NCI-H2171 (cell line): ENCODE data around the gene FOXA1.

Source experiments
- DNase-seq: peaks from one replicate; lab custom pipeline; 2025; lab: John Stamatoyannopoulos, UW

FOXA1 gene

DNA sequence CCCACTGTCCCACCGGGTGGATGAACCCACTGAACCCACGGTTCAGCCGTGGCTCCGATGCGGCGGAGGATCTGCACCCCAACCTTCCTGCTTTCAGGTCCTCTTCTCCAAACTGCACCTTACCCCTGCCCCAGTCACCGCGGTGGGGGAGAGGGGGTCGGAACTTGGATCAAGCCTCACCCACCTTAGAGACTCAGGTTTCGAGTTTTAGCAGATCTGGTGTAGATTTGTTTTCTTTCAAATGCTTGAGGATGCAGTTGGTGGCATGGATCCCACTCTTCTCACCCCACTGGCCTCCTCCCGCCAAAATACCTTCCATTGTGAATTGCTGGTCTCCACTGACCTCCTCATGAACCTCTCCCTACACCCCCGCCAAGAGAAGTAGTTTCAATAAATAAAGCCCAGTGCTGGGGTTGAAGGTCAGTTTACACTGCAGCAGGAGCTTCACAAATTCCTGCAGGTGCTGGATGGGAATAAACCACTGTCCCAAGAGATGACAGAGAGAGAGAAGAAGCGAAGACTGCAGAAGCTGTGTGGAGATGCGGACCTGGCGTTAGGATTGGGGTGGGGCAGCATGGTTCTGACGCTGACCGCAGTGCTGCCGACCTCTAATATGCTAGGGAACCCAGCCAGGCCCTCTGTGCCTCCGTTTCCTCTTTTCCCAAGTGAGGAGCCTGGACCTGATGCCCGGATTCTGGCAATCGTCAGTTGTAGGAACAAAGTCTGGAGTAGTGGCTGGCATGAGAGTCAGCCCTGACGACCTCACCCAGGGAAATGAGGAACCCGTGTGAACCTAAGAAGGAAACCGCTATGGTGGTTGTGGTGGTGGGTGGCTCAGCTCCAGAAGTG is 7.8 kb upstream of the FOXA1 start:
- DNase-seq = no peak

DNA sequence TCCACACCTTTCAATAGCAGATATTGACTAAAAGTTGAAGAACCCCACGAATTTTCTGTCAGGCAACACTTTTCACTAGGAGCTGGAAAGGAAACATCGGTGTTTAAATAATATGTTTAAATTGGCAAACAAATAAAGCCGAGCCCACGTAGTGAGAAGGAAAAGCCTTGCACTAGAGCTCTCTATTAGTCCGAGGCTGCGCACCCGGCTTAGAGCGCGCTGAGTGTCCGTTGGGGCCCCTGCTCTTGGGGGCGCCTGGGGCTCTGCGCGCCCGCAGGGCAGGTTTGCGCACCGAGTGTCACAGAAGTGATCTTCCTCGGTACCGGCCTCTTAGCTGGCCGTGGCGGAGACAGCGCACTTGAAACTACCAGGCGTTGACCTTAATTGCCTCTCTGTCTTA is 6.8 kb upstream of the FOXA1 start:
- DNase-seq = no peak

DNA sequence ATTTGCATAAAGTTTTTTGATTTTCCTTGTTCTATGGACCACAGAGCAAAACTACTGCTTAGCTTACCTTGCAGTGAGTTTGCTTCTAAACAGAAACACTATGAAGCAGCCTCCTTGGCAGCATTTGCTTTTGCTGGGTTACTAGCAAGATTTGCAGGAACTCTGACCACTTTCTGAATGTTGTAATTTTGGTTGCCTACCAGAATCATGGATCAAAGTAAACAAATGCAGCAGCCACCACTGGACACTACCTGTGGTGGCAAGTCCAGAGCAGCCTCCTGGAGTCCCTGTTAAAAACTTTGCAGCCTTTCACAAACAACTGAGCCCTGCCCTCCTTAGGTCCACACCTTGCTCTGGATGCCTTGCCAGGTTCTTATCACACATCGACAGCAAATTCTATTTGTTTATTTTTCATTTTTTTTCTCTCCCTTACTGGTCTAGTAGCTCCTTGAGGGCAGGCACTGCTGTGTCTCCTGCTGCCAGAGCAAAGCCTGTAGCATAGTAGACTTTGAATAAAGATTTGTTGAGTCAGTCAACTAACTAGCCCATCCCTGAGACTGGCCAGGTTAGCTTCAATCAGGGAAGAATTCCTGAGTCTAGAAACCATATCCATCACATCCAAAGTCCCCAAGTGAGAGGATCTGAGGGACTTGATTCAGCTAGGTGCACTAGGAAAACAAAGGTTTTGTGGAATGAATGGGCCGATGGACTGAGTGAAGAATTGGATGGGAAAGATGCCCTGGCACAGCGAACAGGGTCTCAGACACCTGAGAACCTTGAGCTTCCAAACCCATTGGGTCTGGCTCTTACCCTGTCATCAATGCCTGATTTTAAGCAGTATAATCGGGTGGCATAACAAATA is 6.1 kb upstream of the FOXA1 start:
- DNase-seq = no peak

DNA sequence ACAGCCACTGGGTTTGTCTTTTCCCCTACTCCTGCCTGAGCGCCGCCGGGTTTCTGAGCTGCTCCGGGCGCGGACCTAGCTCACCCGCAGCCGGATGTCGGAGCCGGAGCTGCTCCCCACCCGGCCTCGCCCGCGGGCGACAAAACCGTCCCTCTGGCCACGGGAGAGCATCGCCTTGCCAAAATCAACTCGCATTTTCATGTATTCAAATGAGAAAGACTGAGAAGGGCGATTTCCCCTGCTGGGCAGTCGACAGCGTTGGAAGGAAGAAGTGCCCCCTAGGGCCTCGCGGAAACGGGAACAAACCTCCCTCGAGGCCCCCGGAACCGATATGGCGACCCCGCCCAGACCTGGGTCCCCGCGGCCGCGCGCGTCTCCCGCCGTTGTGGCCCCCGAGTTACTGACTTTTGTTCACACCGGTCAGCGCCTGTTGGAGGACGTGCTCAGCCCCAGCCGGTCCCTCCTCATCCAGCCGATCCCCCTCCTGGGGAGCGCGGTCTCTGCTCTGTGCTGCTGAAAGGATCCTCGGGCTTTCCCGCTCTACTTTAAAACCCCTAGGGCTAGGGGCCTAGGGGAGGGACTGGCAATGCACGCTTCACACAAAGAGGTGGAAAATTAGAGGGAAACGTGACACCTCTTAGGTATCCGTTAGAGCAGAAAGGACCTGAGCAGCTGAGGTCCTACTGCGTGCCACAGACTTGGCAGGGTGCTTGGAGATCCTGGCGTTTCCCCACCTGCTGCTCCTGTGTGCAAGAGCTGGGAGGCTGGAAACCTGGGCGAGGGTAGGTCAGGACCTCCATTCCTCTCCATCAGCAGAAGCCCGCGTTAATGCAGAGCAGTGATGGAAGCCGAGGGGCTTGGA is 4.7 kb upstream of the FOXA1 start:
- peak; percentile 64 for DNase-seq

- DNase-seq = no peak
Measured at GRCh38 chr14:37598747-37599506, 3.9 kb upstream of the FOXA1 start.

GRCh38 chr14:37597914-37598746 is 3.1 kb upstream of the FOXA1 start:
- peak; percentile 50 for DNase-seq

DNA sequence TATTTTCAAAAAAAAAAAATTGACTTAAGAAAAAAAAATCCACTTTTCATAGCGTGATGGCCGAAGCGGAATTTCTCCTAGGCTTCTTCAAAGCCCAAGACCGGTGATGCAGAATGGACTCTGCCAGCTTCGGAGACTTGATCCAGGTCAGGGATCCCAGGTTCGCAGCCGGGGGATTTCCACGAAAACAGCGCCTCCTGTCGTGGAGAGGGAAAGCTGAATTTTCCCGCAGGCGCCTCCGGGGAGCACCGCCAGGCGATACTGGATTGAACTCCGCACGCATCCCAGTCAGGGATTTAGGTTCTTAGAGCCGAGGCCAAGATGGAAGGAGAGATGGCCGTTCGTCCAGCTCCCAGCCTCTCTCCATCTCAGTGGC is 2.5 kb upstream of the FOXA1 start:
- no peak for DNase-seq

DNA sequence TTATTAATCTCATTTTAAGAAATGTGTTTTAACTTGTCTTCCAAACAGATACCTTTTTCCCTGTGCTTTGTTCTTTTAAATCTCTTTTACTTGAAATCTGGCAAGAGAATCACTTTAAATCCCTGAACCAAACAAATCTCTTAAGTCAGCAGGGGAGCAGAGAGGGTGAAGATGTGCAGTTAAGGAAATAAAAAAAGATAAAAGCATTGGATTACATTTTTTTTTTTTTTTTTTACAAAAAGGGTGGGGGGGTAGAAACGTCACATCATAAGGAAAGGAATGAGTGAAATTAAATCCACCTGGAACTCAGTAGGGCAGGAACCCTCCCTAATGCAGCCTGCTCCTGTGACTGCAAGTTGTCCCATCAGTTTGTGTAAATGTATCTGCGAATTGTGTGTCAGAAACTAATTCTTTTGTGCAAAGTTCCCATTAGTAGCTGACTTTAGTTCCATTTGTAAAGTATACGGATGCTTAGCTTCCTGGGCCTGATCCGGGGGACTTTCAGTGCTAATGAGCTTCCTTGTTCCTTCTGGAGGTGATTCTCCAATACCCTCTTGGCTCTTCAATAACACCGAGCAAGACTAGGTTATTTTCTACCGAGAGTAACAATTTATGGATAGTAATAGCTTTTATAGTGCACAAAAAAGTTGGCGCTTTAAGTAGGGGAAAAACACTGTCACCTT is 1.9 kb upstream of the FOXA1 start:
- DNase-seq = no peak

DNA sequence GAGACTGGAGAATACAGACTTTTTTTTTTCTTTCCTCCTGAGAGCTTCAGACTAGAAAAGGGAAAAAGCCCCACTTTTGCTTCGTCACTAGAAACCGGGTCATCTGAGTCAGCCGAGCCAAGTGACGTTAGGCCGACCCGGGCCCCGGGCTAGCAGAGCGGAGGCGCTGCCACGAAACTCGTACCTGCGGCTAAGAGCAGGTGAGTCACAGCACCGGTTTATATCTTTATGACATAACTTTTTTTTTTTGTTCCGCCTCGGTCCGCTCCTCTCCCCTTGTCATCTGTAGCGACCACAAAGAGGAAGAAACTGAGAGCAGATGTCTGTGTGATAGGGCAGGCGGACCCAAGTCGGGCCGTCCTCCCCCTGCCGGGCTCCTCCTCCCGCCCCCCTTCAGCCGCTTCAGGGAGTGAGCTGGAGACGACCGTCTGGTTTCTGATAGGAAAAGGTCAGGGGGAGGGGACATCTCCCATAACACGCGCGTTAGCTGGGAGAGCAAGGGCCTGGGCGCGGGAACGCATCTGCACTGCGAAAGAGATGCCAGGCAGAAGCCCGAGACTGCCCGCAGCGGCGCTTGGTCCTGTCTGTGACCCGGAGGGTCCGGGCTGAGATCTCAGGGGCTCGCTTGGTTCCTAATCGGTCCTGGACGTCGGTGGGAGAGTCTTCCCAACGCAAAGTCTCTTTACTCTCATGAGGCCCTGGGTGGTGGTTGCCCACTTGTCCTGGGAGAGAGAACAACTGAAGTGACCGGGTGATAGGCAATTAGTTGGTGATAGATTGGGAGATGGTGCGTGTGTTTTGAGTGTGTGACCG is 966 bp upstream of the FOXA1 start:
- peak; percentile 91 for DNase-seq

DNA sequence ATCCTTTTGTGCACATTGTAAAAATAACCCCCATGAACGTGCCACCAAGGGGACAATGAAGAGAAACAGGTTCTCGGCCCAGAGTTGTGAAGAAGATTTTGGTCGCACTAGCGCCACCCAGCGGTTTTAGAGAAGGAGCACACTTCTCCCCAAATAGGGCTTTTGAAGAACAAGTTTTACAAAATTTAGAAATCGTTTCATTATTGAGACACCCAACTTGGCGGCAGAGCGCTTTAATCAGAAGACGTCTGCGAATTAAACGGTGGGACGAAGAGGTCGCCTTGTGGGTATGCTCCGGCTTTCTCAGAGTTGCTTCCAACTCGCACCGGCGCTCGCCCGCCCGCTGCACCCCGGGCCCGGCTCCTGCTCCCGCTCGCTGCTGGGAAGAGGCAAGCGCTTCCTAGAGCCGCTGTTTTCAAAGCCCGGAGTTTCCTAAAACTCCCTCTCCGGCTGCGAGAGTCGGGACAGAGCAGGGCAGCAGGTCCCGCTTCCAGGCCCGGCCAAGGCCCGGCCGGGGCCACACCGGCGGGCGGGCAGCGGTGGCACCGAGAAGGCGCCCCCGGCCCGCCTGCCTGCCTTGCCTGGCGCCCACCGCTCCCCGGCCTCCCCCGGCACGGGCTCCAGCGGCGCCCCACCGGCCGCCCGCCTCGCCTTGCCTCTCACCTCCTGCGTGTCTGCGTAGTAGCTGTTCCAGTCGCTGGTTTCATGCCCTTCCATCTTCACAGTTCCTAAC is 645 bp downstream of the FOXA1 start:
- peak; percentile 76 for DNase-seq

DNA sequence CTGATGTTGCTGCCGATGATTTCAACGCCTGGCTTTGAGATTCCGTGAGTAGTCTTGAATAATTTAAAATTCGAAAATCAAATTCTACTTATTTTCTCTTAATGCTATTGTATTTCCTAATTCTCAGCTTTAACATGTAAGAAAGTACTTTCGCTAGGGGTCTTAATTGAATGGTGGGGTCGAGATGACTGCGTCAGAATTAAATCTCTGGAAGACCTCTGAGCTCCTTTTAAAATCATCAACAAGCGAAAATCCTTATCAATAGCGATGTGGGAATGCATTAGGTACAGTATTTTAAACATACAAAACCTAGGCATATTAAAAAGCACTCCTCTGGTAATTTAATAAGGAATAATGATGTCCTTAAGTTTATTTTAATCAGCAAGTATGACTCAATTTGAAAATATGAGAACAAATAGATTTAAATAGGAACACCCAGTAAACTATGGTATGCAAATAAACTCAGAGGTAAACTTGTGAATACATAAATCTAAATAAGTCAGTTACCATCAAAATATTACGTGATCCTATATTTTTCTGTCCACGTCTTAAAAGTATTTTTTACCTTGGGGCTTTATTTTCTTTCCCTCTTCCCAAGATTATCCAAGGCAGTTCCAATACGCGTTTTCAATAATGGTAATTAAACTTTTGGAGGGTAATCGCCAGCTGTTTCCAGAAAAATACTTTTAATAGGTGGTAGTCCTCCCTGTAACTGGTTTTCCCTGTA is 1.4 kb downstream of the FOXA1 start:
- DNase-seq = no peak

- DNase-seq = no peak
Measured at GRCh38 chr14:37592482-37593408, 2.3 kb downstream of the FOXA1 start.

DNA sequence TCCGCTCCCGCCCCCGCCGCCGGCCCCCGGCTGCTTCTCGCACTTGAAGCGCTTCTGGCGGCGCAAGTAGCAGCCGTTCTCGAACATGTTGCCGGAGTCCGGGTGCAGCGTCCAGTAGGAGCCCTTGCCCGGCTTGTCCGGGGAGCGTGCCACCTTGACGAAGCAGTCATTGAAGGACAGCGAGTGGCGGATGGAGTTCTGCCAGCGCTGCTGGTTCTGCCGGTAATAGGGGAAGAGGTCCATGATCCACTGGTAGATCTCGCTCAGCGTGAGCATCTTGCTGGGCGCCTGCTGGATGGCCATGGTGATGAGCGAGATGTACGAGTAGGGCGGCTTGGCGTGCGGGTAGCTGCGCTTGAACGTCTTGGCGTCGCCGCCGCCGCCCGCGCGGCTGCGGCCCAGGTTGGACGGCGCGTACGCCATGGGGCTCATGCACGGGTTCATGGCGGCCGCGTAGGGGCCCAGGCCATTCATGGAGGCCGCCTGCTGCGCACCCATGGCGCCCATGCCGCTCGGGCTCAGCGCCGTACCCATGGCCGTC is 3.0 kb downstream of the FOXA1 start:
- DNase-seq = no peak

DNA sequence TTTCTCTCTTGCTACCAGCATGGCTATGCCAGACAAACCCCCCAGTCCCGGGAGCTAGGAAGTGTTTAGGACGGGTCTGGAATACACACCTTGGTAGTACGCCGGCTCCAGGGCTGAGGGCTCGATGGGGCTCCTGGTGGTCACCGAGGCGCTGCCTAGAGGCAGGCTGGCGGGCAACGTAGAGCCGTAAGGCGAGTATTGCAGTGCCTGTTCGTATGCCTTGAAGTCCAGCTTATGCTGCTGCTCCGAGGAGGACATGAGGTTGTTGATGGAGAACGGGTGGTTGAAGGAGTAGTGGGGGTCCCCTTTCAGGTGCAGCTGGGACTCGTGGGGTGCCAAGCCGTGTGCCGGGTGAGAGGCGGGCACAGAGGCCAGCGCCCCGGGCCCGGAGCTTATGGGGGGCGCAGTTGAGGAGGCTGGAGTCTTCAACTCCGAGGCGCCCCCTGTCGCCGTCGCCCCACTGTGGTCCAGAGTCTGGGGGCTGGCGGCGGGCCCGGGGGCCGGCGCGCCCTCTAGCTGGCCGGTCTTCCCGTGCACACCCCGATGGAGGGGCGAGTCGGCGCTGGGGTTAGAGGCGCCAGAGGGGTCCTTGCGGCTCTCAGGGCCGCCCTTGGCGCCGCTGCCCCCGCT is 3.6 kb downstream of the FOXA1 start:
- DNase-seq = no peak

DNA sequence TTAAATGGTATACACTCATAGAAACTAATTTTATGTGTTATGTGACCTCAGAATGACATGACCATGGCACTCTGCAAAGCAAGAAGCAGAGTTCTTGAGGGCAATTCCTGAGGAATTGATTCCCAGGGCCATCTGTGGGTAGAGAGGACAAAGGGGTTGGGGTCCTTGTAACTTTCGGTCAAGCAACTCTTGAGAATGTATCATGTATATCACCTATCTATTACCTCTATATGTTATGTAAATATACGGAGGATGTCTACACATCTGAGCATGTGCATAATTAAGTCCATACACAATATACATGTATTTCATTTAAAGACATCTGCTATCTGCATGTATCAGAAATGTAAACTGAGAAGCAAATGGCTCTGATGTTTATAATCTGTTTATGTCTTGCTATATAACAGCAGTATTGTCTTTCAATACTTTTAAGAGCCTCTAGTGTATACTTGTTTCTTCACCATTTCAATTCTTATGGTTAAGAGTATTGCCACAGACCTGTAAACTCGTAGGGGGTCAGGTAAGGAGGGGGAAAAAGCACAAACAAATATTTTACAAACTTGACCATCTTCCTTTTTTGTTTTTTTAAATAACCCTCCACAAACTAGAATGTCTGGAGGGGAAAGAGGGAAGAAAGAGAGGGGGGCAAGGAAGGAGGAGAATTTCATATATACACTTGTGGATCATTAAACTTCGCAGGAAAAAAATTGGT is 4.5 kb downstream of the FOXA1 start:
- no peak for DNase-seq
